ENCODE results near the gene ERICH4. TPM values are rescaled to one million over a fixed set of nuclear protein-coding genes. Genes with fewer than 3 reads are reported as not detected.

ERICH4 gene
- total and polyA plus RNA-seq, 8 donors, result 0.55 to 1.1 (median 0.79) TPM; not detected in 2

GRCh38 chr19:41492843-41493242 is 49.9 kb downstream of the ERICH4 start:
- intact Hi-C loops (cut with DNase I), result no loop called here
- ATAC-seq, result no peak
- peaks cover 0 to 7% of the 10 kb centered on the region in 2 donors for H3K27me3 ChIP-seq
- no peak overlapping the region for H3K4me3 ChIP-seq
- no peak for TF ChIP-seq CTCF (IDR thresholded peaks at IDR 0.05)
- no peaks in the 10 kb centered on the region for H3K9me3 ChIP-seq
- no peak for DNase-seq
- peaks cover 0 to 5% of the 10 kb centered on the region in 2 donors for H3K4me1 ChIP-seq
- H3K36me3 ChIP-seq, result no peaks in the 10 kb centered on the region
- H3K27ac ChIP-seq, result no peak overlapping the region

Other genes with a start within 250 kb of the ERICH4 start
- 10 to 100 TPM; 12.5 to 22.5 TPM for gene CYP2S1, start 249.9 kb upstream of the ERICH4 start, total RNA-seq
- 1 to 10 TPM; 2.6 to 5.8 (median 3.5) TPM for gene CYP2S1, start 249.9 kb upstream of the ERICH4 start, polyA plus RNA-seq (ENCODE audit: insufficient read length in 6 of 6)
- gene AXL, start 223.9 kb upstream of the ERICH4 start, total RNA-seq, result 10 to 100 TPM; 35.2 to 48.2 TPM
- gene AXL, start 223.9 kb upstream of the ERICH4 start, polyA plus RNA-seq (ENCODE audit: insufficient read length in 6 of 6), result 10 to 100 TPM; 30.4 to 40.5 (median 33.4) TPM
- gene HNRNPUL1, start 178.8 kb upstream of the ERICH4 start, total RNA-seq, result 100 to 1,000 TPM; 168 to 174 TPM
- 100 to 1,000 TPM; 209 to 240 (median 228) TPM for gene HNRNPUL1, start 178.8 kb upstream of the ERICH4 start, polyA plus RNA-seq (ENCODE audit: insufficient read length in 6 of 6)
- 10 to 100 TPM; 25.3 to 30.2 TPM for gene CCDC97, start 133.0 kb upstream of the ERICH4 start, total RNA-seq
- 10 to 100 TPM; 27.1 to 36.9 (median 34.3) TPM for gene CCDC97, start 133.0 kb upstream of the ERICH4 start, polyA plus RNA-seq (ENCODE audit: insufficient read length in 6 of 6)
- gene TGFB1, start 89.2 kb upstream of the ERICH4 start, total RNA-seq, result 10 to 100 TPM; 73.1 to 98.0 TPM
- 10 to 100 TPM; 29.8 to 46.6 (median 37.7) TPM for gene TGFB1, start 89.2 kb upstream of the ERICH4 start, polyA plus RNA-seq (ENCODE audit: insufficient read length in 6 of 6)
- gene B9D2, start 79.0 kb upstream of the ERICH4 start, total RNA-seq, result 1 to 10 TPM; 7.8 to 8.8 TPM
- 1 to 10 TPM; 6.6 to 8.6 (median 7.5) TPM for gene B9D2, start 79.0 kb upstream of the ERICH4 start, polyA plus RNA-seq (ENCODE audit: insufficient read length in 6 of 6)
- gene TMEM91, start 66.6 kb upstream of the ERICH4 start, total RNA-seq, result 10 to 100 TPM; 10.1 to 14.3 TPM
- 10 to 100 TPM; 12.1 to 22.0 (median 20.0) TPM for gene TMEM91, start 66.6 kb upstream of the ERICH4 start, polyA plus RNA-seq (ENCODE audit: insufficient read length in 6 of 6)
- gene EXOSC5, start 45.8 kb upstream of the ERICH4 start, total RNA-seq, result 10 to 100 TPM; 10.3 to 17.4 TPM
- gene EXOSC5, start 45.8 kb upstream of the ERICH4 start, polyA plus RNA-seq (ENCODE audit: insufficient read length in 6 of 6), result 10 to 100 TPM; 13.9 to 19.5 (median 15.2) TPM
- 10 to 100 TPM; 12.1 to 17.8 TPM for gene BCKDHA, start 45.3 kb upstream of the ERICH4 start, total RNA-seq
- 10 to 100 TPM; 30.0 to 35.4 (median 32.4) TPM for gene BCKDHA, start 45.3 kb upstream of the ERICH4 start, polyA plus RNA-seq (ENCODE audit: insufficient read length in 6 of 6)
- 10 to 100 TPM; 21.8 to 41.5 TPM for gene B3GNT8, start 15.8 kb upstream of the ERICH4 start, total RNA-seq
- gene B3GNT8, start 15.8 kb upstream of the ERICH4 start, polyA plus RNA-seq (ENCODE audit: insufficient read length in 6 of 6), result 1 to 10 TPM; 2.5 to 9.6 (median 5.1) TPM
- 10 to 100 TPM; 58.3 to 58.5 TPM for gene DMAC2, start 3.2 kb upstream of the ERICH4 start, total RNA-seq
- 10 to 100 TPM; 48.4 to 64.6 (median 58.4) TPM for gene DMAC2, start 3.2 kb upstream of the ERICH4 start, polyA plus RNA-seq (ENCODE audit: insufficient read length in 6 of 6)
- gene CEACAM21, start 133.0 kb downstream of the ERICH4 start, total RNA-seq, result 1 to 10 TPM; 4.8 to 6.3 TPM
- gene CEACAM21, start 133.0 kb downstream of the ERICH4 start, polyA plus RNA-seq (ENCODE audit: insufficient read length in 6 of 6), result 1 to 10 TPM; 3.9 to 8.9 (median 7.9) TPM
- 10 to 100 TPM in 1 of 2 donors, 1 to 10 TPM in 1; 2.7 to 13.7 TPM for gene CEACAM4, start 183.9 kb downstream of the ERICH4 start, total RNA-seq
- under 1 TPM in 3 of 6 donors, not detected in 3; 0.13 to 0.28 (median 0.24) TPM for gene CEACAM4, start 183.9 kb downstream of the ERICH4 start, polyA plus RNA-seq (ENCODE audit: insufficient read length in 6 of 6)
- under 1 TPM; 0.18 to 0.44 TPM for gene CEACAM7, start 245.1 kb downstream of the ERICH4 start, total RNA-seq
- gene CEACAM7, start 245.1 kb downstream of the ERICH4 start, polyA plus RNA-seq (ENCODE audit: insufficient read length in 6 of 6), result under 1 TPM in 4 of 6 donors, not detected in 2; 0.09 to 0.23 (median 0.10) TPM

Data from left lung (tissue), 10 donors.